ENCODE results near the gene TGM3. TPM values are rescaled to one million over a fixed set of nuclear protein-coding genes. Genes with fewer than 3 reads are reported as not detected.

Gene TGM3
- total and polyA plus RNA-seq, 12 donors: 0.13 to 1.7 (median 0.37) TPM; not detected in 6

DNA sequence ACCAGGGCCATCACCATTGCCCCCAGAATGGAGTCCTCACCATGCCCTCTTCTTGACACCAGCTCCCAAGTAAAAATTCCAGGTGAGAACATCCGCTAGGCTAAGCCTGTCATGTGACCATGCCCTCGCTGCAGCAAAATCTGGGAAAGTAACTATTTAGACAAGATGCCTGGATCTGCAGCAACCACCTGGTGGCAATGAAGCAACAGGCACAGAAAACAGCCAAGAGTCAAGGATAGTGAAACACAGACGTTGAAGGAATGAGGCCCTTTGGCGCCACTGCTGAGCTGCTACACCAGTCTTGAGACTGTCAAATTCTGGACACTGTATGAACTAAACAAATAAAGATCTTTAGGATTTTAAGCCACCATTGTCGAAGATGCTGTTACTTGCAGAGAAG is 54.8 kb downstream of the TGM3 start:
- WGBS, 4 donors: 78 to 88% (median 85%) methylated on average over 5 of the region's 5 CpGs
- H3K36me3 ChIP-seq (replicated peaks in 1 of 2): no peaks in the 10 kb centered on the region
- TF ChIP-seq, protein P1, sequence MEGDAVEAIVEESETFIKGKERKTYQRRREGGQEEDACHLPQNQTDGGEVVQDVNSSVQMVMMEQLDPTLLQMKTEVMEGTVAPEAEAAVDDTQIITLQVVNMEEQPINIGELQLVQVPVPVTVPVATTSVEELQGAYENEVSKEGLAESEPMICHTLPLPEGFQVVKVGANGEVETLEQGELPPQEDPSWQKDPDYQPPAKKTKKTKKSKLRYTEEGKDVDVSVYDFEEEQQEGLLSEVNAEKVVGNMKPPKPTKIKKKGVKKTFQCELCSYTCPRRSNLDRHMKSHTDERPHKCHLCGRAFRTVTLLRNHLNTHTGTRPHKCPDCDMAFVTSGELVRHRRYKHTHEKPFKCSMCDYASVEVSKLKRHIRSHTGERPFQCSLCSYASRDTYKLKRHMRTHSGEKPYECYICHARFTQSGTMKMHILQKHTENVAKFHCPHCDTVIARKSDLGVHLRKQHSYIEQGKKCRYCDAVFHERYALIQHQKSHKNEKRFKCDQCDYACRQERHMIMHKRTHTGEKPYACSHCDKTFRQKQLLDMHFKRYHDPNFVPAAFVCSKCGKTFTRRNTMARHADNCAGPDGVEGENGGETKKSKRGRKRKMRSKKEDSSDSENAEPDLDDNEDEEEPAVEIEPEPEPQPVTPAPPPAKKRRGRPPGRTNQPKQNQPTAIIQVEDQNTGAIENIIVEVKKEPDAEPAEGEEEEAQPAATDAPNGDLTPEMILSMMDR (IDR thresholded peaks at IDR 0.05): no peak
- no peak for TF ChIP-seq POLR2A (IDR thresholded peaks at IDR 0.05)

DNA sequence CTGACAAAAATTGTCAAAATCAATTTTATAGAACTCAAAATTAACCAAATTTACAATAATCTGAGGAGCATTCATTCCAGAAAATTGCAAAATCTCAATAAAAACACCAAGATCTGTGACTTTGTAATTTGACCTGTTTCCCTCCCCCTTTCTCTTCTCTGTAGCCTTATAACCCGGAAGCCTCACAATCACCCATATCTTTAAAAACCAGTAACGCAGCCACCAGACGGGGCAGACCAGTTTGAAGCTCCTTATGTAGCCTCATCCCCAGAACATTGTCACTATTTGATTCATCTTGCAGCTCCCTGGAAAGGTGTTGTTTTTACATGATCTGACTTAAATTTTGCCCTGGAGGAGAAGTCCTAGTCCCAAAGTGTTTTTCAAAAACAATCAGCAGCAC is 57.4 kb downstream of the TGM3 start:
- no peak overlapping the region for H3K27ac ChIP-seq
- H3K9me3 ChIP-seq (replicated peaks in 1 of 3): no peaks in the 10 kb centered on the region
- intact Hi-C loops (cut with DNase I): no loop called here
- no peak for DNase-seq
- 68 to 83% (median 71%) methylated on average over 3 of the region's 3 CpGs for WGBS, 4 donors
- no peaks in the 10 kb centered on the region for H3K27me3 ChIP-seq
- no peaks in the 10 kb centered on the region for H3K36me3 ChIP-seq (replicated peaks in 1 of 2)
- TF ChIP-seq, protein P1 (IDR thresholded peaks at IDR 0.05): no peak
- no peak for TF ChIP-seq POLR2A (IDR thresholded peaks at IDR 0.05)
- no peak overlapping the region for H3K4me3 ChIP-seq
- no peaks in the 10 kb centered on the region for H3K4me1 ChIP-seq (replicated peaks in 1 of 2)

More for the DNA sequence above, 54.8 kb downstream of the TGM3 start:
- intact Hi-C loops (cut with DNase I): no loop called here
- no peak for DNase-seq
- Histone ChIP-seq H3K4me1 (replicated peaks in 1 of 2) (no peaks in the 10 kb centered on the region), H3K27ac (no peak overlapping the region), H3K9me3 (replicated peaks in 1 of 3) (no peaks in the 10 kb centered on the region), H3K4me3 (no peak overlapping the region), H3K27me3 (no peaks in the 10 kb centered on the region)

DNA sequence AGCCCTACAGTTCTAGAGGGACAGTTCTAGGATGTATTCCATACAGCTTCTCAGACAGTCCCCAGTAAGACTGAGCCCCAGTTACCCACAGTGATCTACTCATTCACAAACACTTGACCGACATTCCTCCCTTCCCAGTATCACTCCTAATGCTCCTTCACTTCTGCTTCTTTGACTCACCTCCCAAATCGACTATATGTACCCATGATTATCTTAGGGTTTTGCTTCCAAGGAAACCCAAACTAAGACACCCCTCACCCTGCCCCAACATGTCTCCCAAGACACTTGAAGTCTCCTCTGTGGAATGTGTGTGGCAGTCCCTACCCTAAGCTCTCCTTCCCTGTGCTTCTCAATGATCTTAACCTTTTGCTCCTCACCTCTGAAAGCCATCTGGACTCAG is 61.3 kb downstream of the TGM3 start:
- 41 to 77% (median 54%) methylated on average over 2 of the region's 2 CpGs for WGBS, 4 donors
- no peak for TF ChIP-seq POLR2A (IDR thresholded peaks at IDR 0.05)
- TF ChIP-seq, protein P1 (IDR thresholded peaks at IDR 0.05): no peak
- intact Hi-C loops (cut with DNase I): no loop called here
- Histone ChIP-seq H3K27me3 (no peaks in the 10 kb centered on the region), H3K27ac (no peak overlapping the region), H3K4me1 (replicated peaks in 1 of 2) (no peaks in the 10 kb centered on the region), H3K4me3 (no peak overlapping the region), H3K9me3 (replicated peaks in 1 of 3) (peaks cover 0 to 13% (median 0%) of the 10 kb centered on the region in 3 donors), H3K36me3 (replicated peaks in 1 of 2) (no peaks in the 10 kb centered on the region)
- no peak for DNase-seq

DNA sequence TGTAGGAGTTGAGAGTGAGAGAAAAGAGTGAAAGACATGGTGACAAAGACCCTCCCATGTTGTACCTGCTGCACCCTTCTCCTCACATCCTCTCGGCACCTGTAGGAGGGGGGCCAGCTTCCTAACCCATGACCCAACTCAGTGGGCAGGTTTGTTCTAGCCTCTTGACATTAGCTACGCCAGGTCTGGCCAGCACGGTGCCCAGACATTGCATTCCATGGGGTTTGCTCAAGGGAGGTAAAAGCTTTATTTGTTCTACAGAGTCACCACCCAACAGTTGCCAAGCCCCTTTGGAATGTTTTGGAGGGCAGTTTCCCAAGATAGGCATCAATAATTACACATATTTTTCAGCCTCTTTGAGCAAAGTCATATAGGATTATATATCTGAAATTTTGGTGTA is 62.2 kb downstream of the TGM3 start:
- Histone ChIP-seq H3K4me1 (replicated peaks in 1 of 2) (no peaks in the 10 kb centered on the region), H3K27me3 (no peaks in the 10 kb centered on the region), H3K9me3 (replicated peaks in 1 of 3) (peaks cover 0 to 13% (median 0%) of the 10 kb centered on the region in 3 donors), H3K36me3 (replicated peaks in 1 of 2) (no peaks in the 10 kb centered on the region), H3K27ac (no peak overlapping the region), H3K4me3 (no peak overlapping the region)
- WGBS, 4 donors: 78 to 95% (median 87%) methylated on average over 3 of the region's 3 CpGs
- DNase-seq: no peak
- intact Hi-C loops (cut with DNase I): no loop called here
- TF ChIP-seq POLR2A (IDR thresholded peaks at IDR 0.05): no peak
- TF ChIP-seq, protein P1 (IDR thresholded peaks at IDR 0.05): no peak
